ENCODE results near the gene ZER1.
A peak's percentile ranks its signal among the peaks of the same experiment; 100 is the strongest.
"Not testable (repeated sequence)": the region's sequence is repeated elsewhere in the genome, so short reads cannot be mapped to it uniquely, and the experiment has no call there.

Gene ZER1

DNA sequence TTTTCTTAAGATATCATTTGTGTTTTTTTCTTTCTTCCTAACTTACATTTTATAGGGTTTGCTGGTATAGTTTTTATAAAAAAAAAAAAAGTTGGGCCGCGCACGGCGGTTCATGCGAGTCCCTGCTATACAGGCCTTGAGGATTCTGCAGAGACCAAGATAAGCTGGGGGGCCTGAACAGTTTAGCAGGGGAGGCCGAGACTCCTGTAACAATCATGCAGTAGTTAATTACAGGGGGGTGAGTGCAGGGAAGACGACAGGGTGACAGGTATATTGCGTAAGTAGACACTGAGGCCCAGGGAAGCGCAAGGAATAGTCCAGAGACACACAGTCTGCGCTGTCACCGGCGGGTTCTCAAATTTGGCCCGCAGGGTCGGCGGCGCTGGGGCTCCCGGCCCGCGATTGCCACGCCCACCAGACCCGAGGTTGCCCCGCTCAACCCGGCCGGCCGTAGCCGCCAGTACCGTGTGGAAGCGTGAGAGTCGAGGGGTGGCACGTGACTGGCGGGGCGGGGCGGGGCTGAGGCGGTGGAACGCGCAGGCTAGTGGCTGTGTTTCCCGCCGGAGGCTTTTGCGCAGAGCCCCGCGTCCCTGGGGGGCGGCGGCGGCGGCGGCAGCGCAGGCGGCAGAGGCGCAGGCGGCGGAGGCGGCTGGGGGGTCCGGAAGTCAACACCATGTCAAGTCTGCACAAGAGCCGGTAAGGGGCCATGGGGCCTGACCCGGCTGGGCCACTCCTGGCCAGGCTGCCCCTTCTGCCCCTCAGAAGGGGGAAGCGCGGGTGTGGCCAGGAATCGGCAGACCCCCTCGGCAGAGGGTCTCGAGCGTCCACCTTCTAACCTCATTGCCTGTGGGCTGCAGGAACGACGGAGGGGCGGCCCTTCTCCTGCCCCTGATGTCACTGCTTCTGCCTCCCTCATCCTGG is 15.2 kb upstream of the ZER1 start, which contains the start of gene TBC1D13:
Gene TBC1D13 (plus strand): TSS at position 573 of the 921 bp plus-strand sequence. CDS start 101 bp downstream, at position 674.
- DNase-seq, result no peak

DNA sequence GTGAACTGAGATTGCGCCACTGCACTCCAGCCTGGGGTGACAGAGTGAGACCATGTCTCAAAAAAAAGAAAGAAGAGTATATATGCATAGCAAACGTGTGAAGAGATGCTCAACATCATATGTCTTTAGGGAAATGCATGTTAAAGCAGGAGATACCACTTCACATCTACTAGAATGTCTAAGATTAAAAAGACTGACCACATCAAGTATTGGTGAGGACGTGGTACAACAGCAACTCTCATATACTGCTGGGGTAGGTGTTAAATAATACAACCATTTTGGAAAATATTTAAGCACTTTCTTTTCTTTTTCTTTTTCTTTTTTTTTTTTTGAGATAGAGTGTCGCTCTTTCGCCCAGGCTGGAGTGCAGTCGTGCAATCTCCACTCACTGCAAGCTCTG is 13.7 kb upstream of the ZER1 start:
- DNase-seq, result no peak

DNA sequence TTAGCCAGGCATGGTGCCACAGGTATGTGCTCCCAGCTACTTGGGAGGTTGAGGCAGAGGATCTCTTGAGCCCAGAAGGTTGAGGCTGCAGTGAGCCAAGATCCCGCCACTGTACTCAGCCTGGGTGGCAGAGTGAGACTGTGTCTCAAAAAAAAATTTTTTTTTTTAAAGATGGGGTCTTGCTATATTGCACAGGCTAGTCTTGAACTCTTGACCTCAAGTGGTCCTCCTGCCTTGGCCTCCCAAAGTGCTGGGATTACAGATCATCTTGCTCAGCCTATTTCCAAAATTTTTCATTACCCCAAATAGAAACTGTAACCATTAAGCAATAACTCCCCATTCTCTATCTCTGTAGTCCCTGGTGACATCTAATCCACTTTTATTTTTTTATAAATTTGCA is 10.9 kb upstream of the ZER1 start:
- no peak for DNase-seq

DNA sequence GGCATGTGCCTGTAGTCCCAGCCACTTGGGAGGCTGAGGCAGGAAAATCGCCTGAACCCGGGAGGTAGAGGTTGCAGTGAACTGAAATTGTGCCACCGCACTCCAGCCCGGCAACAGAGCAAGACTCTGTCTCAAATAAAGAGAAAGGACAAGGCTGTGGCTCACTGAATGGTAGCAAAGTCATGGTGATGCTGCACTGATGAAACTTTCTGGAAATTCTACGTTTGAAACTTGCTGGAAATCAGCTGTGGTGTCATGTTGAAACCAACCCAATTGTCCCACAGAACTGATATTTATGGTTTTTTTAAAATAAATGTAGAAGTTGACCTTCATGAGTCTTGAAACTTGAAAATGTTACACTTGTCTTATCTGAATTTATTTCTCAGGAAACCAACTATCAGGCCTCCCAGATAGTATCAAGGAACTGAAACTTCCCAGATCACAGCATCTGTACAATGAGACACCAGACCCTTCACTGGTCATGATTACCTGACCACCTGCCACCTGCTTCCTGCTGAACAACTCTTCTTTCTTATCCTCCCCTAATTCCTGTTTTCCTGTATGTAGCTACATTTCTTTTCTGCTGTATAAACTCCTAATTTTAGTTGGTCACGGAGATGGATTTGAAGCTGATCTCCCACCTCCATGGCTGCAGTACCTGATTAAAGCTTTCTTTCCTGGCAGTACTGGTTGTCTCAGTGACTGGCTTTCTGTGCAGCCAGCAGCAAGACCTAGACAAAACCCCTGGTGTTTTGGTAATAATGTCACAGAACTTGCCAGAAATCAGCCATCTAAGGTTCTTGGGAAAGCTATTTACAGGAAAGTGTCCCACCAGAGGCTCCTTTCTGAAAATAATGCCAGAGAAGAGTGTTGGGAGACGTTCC is 9.7 kb upstream of the ZER1 start:
- no peak for DNase-seq

DNA sequence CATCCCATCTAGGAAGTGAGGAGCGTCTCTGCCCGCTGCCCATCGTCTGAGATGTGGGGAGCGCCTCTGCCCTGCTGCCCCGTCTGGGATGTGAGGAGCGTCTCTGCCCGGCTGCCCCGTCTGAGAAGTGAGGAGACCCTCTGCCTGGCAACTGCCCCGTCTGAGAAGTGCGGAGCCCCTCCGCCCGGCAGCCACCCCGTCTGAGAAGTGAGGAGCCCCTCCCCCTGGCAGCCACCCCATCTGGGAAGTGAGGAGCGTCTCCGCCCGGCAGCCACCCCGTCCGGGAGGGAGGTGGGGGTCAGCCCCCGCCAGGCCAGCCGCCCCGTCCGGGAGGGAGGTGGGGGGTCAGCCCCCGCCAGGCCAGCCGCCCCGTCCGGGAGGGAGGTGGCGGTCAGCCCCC is 8.4 kb upstream of the ZER1 start:
- not testable (repeated sequence) for DNase-seq

DNA sequence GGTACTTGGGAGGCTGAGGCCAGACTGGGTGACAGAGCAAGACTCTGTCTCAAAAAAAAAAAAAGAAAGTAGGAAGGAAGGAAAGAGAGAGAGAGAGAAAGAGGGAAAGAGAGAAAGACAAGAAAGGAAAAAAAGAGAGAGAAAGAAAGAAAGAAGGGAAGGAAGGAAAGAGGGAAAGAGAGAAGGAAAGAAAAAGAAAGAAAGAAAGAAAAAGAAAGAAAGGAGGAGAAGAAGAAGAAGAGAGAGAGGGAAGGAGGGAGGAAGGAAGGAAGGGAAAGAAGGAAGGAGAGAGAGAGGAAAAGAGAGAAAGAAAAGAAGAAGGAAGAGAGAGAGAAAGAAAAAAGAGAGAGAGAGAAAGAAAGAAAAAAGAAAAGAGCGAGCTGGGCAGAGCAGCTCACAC is 3.1 kb upstream of the ZER1 start:
- DNase-seq, result no peak

DNA sequence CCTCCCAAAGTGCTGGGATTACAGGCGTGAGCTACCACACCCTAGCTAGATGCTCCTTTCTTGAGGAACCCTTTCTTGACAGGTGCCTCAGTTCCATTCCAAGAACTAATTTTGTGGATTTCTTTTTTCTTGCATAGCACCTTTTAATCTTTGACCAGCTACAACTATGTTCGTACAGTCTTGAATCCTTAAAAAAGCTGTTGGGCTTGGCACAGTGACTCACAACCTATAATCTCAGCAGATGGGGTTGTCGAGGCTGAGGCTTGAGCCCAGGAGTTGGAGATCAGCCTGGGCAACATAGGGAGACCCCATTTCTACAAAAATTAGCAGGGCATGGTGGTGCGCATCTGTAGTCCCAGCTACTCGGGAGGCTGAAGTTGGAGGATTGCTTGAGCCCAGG is 1.3 kb upstream of the ZER1 start:
- DNase-seq, result no peak

DNA sequence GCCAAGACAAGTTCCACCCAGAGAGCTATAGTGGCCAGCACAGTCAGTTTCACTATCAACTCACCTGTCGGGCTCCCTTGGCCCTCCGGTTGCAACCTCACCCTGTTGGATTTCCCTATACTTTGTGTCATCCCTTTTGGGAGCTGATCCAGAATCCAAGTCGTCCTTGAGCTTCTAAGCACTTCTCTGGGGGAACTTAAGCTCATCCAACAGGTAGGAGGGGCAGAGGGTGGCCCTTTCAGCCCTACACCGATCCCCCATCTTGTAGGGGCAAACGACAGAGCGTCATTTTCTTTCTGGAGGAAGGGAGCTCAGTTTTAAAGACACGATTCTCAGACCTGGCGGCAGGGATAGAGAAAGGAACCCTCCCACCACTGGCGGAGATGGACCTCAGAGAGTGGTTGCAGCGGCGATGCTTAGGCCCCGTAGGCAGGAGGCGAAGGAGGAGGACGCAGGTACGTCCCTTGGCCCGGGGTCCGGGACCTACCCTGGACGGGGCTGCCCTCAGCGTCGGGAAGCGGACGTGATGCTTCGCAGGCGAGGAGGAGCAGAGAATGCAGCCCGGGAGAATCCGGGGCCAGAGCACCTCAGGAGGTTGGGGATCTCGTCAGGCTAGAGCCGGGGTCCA is 519 bp downstream of the ZER1 start:
- no peak for DNase-seq

DNA sequence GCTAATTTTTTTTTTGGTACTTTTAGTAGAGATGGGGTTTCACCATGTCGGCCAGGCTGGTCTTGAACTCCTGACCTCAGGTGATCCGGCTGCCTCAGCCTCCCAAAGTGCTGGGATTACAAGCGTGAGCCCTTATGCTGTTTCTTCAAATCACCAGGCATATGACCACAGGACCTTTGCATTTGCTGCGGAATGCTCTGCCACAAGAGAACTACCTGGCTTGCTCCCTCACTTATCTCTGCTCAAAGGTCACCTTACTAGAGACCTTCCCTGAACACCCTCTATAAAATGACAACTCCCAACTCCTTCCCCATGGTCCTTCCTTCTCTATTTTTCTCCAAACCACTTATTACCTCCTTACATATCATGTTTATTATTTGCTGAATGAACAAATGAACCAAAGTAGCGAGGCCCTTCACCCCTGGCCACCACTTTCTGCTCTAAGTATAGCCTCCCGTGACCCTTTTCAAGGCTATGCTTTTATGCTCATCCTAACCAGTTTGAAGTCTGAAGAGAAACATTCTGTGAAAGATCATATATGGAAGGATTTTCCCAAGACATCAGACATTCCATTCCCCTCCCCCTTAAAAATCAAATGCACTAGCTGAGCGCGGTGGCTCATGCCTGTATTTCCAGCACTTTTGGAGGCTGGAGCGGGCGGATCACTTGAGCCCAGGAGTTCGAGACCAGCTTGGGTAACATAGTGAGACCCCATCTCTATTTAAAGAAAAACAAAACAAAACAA is 1.3 kb downstream of the ZER1 start:
- no peak for DNase-seq

DNA sequence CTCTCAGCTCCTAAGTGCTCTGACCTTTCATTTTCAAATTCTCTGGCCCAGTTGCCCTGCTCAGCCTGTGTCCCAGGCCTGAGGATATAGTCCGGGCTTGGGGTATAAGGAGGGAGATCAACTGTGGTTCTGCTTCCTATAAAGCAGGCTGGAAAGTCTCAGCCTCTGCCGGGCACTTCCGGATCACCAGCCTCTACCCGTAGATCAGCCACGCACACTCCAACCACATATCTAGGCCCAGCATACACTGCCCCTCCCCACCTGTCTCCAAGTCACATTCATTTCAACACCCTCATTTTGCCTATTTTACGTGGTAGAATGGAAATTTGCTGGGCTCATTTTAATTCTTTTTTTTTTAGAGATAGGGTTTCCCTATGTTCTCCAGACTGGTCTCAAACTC is 3.1 kb downstream of the ZER1 start:
- no peak for DNase-seq

DNA sequence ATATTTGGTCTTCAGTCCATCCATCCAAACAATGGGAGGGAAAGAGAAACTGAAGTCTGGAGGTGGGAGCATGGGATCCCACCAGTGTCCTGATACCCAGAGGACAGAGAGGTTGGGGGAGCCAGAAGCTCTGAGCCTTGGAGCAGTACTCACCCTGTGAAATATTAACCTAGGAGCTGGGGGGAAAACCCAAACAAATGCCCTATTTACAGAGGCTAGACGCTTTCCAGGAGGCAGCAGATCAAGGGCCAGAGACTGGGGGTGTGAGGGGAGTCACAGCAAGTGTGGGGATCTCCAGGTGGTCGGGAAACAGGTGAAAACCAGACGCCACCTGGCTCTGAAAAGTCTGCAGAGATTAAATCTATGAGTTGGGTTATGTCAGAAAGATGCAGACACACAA is 6.2 kb downstream of the ZER1 start:
- DNase-seq, result no peak

DNA sequence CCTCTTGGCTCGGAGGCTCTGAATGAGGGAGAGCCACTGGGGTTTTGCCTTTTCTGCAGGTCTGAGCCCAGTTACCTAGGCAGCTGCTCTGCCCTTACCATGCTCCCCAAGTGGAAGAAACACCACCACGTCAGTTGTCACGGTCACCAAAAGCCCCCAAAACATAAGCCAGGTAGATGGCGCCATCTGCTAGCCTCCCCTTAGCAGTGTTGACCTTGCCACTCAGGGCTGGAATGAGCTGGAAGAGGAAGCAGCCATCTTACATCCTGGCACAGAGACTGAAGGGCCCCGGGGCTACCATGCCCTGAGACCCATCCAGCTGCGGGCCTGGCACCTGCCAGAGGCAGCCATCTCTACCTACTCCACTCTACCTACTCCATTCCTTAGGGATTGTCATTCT is 7.4 kb downstream of the ZER1 start:
- DNase-seq, result no peak

DNA sequence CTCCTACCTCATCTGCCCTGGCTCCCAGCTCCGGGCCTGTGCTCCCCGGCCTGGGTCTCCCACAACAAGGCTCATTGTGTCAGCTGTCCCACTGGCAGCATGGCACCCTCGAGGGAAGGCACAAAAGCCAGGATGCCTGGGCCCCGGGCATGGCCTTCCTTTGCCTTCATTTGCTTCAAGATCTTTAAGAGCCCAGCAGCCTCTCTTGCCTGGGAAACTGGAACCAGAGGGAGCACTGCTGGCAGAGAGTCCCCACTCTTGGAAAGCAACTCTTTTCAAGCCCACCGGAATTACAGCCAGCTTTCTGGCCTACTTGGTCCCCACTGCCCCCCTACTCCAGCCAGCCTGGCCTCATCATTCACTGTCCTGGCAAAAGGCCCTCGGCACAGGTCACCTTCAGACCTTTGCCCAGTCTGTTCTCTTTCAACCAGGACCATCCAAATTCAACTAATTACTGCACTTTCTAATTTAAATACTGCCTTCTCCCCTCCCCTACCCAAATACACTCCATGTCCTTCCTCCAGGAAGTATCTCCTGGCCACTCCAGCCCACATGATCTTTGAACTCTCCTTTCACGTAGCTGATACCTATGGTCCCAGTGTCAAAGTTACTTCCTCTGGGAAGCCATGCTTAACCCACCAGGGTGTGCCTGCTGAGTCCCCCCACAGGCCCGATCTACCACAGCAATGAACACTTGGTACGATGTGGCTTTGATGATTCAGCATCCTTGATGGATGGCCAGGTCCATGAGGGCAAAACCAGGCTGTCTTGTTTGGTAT is 8.9 kb downstream of the ZER1 start:
- DNase-seq, result no peak

DNA sequence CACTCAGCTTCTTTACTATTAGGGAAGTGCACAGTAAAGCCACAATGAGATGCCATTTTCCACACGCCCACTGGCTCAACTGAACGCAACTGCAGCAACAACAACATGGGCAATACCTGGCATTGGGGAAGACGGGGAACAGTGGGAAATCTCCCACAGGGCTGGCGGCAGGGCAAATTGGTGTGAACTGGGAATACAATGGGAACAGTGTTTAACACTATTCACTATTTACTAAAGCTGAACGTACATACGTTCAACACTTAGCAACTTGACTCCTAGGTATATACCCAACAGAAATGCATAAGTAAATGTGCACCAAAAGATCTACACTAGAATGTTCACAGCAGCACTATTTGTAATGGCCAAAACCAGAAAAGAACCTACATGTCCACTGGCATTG is 14.1 kb downstream of the ZER1 start:
- DNase-seq, result no peak

DNA sequence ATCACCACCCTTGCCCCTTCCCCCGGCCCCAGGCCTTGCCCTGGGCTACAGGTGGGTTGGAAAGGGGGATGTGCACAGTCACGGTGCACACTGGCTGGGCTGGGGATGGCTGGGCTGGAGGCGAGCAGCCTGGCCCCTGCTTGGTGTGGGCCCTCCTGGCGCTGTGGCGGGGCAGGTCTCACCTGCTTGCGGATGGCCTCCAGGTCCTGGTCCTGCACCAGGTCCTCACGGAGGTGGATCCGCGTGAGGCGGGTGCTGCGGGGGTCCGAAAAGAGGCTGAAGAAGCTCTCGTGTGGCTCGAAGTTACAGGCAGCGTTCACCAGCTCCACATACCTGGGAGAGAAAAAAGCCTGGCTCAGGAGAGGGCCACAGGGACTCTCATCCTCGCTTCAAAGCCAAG is 18.1 kb downstream of the ZER1 start:
- DNase-seq, result no peak

DNA sequence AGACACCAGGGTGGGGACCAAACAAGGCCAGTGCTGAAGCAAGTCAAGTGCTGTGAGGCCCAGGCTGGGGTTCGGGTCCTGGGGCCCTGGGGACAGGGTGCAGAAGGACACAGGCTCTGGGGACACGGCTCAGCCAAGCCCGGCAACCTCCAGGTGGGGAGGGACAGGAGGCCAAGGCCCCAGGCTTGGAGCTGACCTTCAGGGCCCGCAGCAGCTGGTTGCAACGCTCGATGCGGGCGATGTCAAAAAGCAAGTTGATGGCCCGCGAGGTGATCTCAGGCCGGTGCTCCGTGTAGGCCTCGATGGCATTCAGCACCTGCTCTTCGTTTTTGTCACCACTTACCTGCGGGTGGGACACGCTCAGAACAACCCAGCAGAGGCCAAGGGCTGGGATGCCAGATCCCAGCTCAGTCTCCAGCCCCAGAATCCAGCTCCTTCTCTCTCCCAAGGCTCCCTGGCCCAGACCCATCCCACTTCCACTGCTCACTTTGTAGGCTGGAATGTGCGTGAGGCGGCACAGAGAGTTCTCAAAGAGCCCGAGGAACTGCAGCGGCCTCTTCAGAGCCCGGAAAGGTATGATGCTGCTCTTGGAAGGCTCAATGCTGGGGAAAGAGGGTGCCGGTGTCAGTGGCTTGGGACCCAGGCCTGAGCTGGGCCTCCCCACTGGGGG is 20.7 kb downstream of the ZER1 start:
- no peak for DNase-seq

DNA sequence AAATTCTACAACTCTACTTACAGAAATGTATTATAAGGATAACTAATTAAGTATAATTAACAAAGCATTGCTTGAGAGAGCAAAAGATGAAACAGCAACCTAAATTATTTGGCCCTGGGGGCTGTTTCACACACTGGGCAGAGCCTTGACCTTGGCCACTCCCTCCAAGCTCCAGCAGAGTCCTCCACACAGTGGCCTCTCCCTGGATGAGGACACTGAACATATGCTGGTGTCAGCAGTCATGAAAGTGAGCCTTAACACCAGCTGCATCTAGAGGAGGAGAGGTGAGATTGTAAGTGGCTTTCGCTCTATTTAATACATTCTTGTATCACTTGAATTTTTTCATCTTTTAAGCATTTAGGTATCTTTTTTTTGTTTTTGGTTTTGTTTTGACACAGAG is 24.5 kb downstream of the ZER1 start:
- no peak for DNase-seq

DNA sequence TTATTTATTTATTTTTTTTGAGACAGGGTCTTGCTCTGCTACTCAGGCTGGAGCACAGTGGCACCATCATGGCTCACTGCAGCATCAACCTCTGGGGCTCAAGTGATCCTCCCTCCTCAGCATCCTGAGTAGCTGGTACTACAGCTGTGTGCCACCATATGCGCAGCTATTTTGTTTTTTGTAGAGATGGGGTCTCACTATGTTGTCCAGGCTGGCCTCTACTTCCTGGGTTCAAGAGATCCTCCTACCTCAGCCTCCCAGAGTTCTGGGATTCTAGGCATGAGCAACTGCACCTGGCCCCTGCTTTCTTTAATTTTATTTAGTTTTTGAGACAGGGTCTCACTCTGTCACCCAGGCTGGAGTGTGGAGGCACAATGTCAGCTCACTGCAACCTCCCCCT is 28.3 kb downstream of the ZER1 start:
- DNase-seq, result no peak

DNA sequence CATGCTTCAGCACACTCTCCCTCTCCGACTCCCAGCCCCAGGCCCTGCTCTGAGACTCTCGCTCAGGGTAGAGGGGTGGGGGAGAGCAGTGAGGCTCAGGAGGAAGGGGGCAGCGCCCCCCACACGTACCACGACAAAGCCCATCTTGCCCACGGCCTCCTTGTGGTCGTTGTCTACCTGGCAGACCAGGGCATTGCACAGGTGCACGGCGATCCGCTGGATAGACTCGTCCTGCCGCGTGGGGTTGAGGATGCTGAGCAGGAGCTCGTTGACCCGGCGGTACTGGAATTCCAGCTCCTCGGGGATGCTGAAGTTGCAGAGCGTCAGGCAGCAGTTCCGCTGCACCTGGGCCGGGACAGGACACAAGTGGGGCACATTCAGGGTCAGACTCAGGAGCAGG is 29.3 kb downstream of the ZER1 start:
- no peak for DNase-seq

DNA sequence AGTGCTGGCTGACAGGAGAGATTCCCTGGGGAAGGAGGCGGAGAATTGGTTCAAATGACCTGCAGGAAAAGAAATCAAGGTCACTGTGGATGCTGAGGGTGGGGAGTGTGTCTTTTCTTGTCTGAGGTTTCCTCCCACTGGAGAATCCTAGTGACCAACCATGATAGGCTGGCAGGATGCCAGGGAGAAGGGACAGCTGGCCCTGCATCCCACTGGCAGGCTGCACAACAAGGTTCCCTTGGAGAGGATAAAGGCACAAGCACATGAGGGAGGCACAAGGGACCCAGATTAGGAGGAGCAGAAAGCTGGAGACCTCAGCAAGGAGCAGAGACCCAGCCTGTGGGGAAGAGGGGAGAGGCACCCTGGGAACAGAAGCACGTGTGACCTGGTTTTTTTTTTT is 36.4 kb downstream of the ZER1 start:
- no peak for DNase-seq

DNA sequence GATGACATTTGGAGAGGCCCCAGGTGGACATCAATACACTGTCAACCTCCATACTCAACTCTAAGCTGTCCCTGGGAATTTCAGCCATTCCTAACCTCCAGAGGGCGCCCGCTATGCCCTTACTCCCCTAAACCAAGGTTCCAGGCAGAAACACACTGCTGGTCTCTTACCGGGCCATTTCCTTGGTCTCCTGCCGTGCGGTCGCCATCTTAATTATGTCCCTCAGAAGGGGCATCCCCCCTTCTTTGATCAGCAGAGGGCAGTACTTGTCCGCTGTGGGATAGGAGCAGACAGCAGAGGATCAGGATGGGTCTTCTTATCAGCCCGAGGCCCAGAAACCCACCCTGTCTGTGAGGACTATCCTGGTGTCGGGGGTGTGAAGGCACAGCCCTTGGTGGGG is 38.5 kb downstream of the ZER1 start:
- DNase-seq, result peak; percentile 61

All from NCI-H187 treated with DMSO at 0.1 percent for 48 hours (cell line).